NB4 (cell line): Measurements from ENCODE around the gene EXOC8.

Experiments
- MYC ChIP-seq: IDR thresholded peaks from 2 replicates; pipeline ENCODE4 v1.6.1; 2011; ENCODE audit warnings: low read depth, low read length
- POLR2A ChIP-seq: IDR thresholded peaks from 2 replicates; pipeline ENCODE4 v1.6.1; 2011; ENCODE audit warnings: mild to moderate bottlenecking; ENCODE audit not compliant: insufficient read length; ENCODE audit errors: extremely low read depth
- TF ChIP-seq, protein P1 (sequence below): IDR thresholded peaks from one replicate; pipeline ENCODE4 v1.5.1; 2012; ENCODE audit warnings: low read depth, low read length

DNA sequence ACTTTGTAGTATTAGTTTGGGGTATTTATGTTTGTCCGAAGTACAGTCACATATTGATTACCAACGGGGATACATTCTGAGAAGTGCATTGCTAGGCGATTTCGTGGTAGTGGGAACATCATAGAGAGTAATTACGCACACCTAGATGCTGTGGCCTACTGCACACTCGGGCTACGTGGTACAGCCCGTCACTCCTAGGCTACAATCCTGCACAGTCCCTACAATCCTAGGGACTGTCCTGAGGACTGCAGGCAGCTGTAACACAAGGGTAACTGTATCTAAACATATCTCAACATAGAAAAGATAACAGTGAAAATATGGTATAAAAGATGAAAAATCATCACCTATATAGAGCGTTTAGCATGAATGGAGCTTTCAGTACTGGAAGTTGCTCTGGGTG is 18.6 kb downstream of the EXOC8 start:
- TF ChIP-seq POLR2A (no peak), MYC (no peak)
- TF ChIP-seq, protein P1, sequence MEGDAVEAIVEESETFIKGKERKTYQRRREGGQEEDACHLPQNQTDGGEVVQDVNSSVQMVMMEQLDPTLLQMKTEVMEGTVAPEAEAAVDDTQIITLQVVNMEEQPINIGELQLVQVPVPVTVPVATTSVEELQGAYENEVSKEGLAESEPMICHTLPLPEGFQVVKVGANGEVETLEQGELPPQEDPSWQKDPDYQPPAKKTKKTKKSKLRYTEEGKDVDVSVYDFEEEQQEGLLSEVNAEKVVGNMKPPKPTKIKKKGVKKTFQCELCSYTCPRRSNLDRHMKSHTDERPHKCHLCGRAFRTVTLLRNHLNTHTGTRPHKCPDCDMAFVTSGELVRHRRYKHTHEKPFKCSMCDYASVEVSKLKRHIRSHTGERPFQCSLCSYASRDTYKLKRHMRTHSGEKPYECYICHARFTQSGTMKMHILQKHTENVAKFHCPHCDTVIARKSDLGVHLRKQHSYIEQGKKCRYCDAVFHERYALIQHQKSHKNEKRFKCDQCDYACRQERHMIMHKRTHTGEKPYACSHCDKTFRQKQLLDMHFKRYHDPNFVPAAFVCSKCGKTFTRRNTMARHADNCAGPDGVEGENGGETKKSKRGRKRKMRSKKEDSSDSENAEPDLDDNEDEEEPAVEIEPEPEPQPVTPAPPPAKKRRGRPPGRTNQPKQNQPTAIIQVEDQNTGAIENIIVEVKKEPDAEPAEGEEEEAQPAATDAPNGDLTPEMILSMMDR = no peak
